ENCODE results near the gene TNFRSF8. TPM values are rescaled to one million over a fixed set of nuclear protein-coding genes. Genes with fewer than 3 reads are reported as not detected.

The TNFRSF8 gene
- total and polyA plus RNA-seq, 7 experiments from 2014 or later = 0.56 to 29.3 (median 4.0) TPM; not detected in 4

- Histone ChIP-seq H3K27ac (ENCODE audit: low read depth, low read length) (no peak overlapping the region), H3K4me3 (ENCODE audit: low read length) (no peak overlapping the region), H3K36me3 (ENCODE audit: control insufficient read depth in 2 of 3, insufficient read depth in 3 of 3, low read length in 3 of 3) (no peaks in the 10 kb centered on the region), H3K9me3 (ENCODE audit: control insufficient read depth in 2 of 3, low read length in 3 of 3) (no peaks in the 10 kb centered on the region), H3K27me3 (ENCODE audit: control insufficient read depth in 2 of 2, insufficient read depth in 2 of 2, low read length in 2 of 2) (no peaks in the 10 kb centered on the region), H3K4me1 (ENCODE audit: control insufficient read depth in 2 of 2, insufficient read depth in 2 of 2, low read length in 2 of 2) (peaks cover 0 to 1% of the 10 kb centered on the region in 2 donors)
- intact Hi-C loops (cut with micrococcal nuclease) = no loop called here
- ChIA-PET POLR2A (no interaction called here), CTCF (no interaction called here)
- Mint-ChIP-seq H3K9me3 (peaks cover 0 to 2% (median 0%) of the 10 kb centered on the region in 11 donors), H3K36me3 (peaks cover 0 to 5% (median 0%) of the 10 kb centered on the region in 5 donors), H3K27ac (peak overlapping the region in 1 of 9 donors; percentile 5), H3K4me1 (peaks cover 0 to 34% (median under 1%) of the 10 kb centered on the region in 7 donors), H3K4me3 (no peak overlapping the region), H3K27me3 (peaks cover 0 to 11% (median 0%) of the 10 kb centered on the region in 5 donors)
- ATAC-seq = no peak
- DNase-seq = no peak
Measured at GRCh38 chr1:12076425-12077005, 13.4 kb downstream of the TNFRSF8 start.

GRCh38 chr1:12078575-12078937, 15.5 kb downstream of the TNFRSF8 start:
- Mint-ChIP-seq H3K36me3 (peaks cover 0 to 21% (median 5%) of the 10 kb centered on the region in 5 donors), H3K4me1 (peaks cover 9 to 47% (median 12%) of the 10 kb centered on the region in 7 donors), H3K27me3 (peaks cover 0 to 6% (median 0%) of the 10 kb centered on the region in 5 donors), H3K4me3 (no peak overlapping the region), H3K9me3 (peaks cover 0 to 15% (median 8%) of the 10 kb centered on the region in 11 donors), H3K27ac (no peak overlapping the region)
- peaks cover 0 to 5% (median 0%) of the 10 kb centered on the region in 3 experiments for H3K9me3 ChIP-seq (ENCODE audit: control insufficient read depth in 2 of 3, low read length in 3 of 3)
- no peaks in the 10 kb centered on the region for H3K27me3 ChIP-seq (ENCODE audit: control insufficient read depth in 2 of 2, insufficient read depth in 2 of 2, low read length in 2 of 2)
- no peak overlapping the region for H3K27ac ChIP-seq (ENCODE audit: low read depth, low read length)
- DNase-seq (no peak), ATAC-seq (no peak)
- no peaks in the 10 kb centered on the region for H3K36me3 ChIP-seq (ENCODE audit: control insufficient read depth in 2 of 3, insufficient read depth in 3 of 3, low read length in 3 of 3)
- intact Hi-C loops (cut with micrococcal nuclease) = no loop called here
- ChIA-PET CTCF (no interaction called here), POLR2A (no interaction called here)
- no peak overlapping the region for H3K4me3 ChIP-seq (ENCODE audit: low read length)
- H3K4me1 ChIP-seq (ENCODE audit: control insufficient read depth in 2 of 2, insufficient read depth in 2 of 2, low read length in 2 of 2) = peaks cover 0 to 8% of the 10 kb centered on the region in 2 donors

- Histone ChIP-seq H3K36me3 (ENCODE audit: control insufficient read depth in 2 of 3, insufficient read depth in 3 of 3, low read length in 3 of 3) (no peaks in the 10 kb centered on the region), H3K27ac (ENCODE audit: low read depth, low read length) (no peak overlapping the region), H3K4me3 (ENCODE audit: low read length) (no peak overlapping the region), H3K4me1 (ENCODE audit: control insufficient read depth in 2 of 2, insufficient read depth in 2 of 2, low read length in 2 of 2) (peaks cover 0 to 8% of the 10 kb centered on the region in 2 donors), H3K27me3 (ENCODE audit: control insufficient read depth in 2 of 2, insufficient read depth in 2 of 2, low read length in 2 of 2) (no peaks in the 10 kb centered on the region), H3K9me3 (ENCODE audit: control insufficient read depth in 2 of 3, low read length in 3 of 3) (peaks cover 0 to 5% (median 0%) of the 10 kb centered on the region in 3 experiments)
- ChIA-PET POLR2A (interaction anchor here (0.7 kb wide), 1 partner anchor 9 kb away, joined by 3 read pairs; no protein-coding TSS in a partner anchor), CTCF (no interaction called here)
- no peak for ATAC-seq
- Mint-ChIP-seq H3K27ac (peak overlapping the region in 1 of 9 donors; percentile 46), H3K27me3 (peaks cover 0 to 6% (median 0%) of the 10 kb centered on the region in 5 donors), H3K9me3 (peaks cover 0 to 19% (median 12%) of the 10 kb centered on the region in 11 donors), H3K36me3 (peaks cover 0 to 27% (median 5%) of the 10 kb centered on the region in 5 donors), H3K4me1 (peaks cover 9 to 47% (median 12%) of the 10 kb centered on the region in 7 donors), H3K4me3 (no peak overlapping the region)
- peak in 1 of 9 donors; percentile 55 for DNase-seq
- intact Hi-C loops (cut with micrococcal nuclease) = no loop called here
Measured at GRCh38 chr1:12078938-12079861, 16.1 kb downstream of the TNFRSF8 start.

- Histone ChIP-seq H3K9me3 (ENCODE audit: control insufficient read depth in 2 of 3, low read length in 3 of 3) (peaks cover 0 to 5% (median 0%) of the 10 kb centered on the region in 3 experiments), H3K36me3 (ENCODE audit: control insufficient read depth in 2 of 3, insufficient read depth in 3 of 3, low read length in 3 of 3) (no peaks in the 10 kb centered on the region), H3K4me3 (ENCODE audit: low read length) (no peak overlapping the region), H3K4me1 (ENCODE audit: control insufficient read depth in 2 of 2, insufficient read depth in 2 of 2, low read length in 2 of 2) (peaks cover 0 to 8% of the 10 kb centered on the region in 2 donors), H3K27me3 (ENCODE audit: control insufficient read depth in 2 of 2, insufficient read depth in 2 of 2, low read length in 2 of 2) (no peaks in the 10 kb centered on the region), H3K27ac (ENCODE audit: low read depth, low read length) (no peak overlapping the region)
- ATAC-seq (no peak), DNase-seq (no peak)
- CTCF ChIA-PET = no interaction called here
- peaks cover 9 to 47% (median 12%) of the 10 kb centered on the region in 7 donors for H3K4me1 Mint-ChIP-seq
- no peak overlapping the region for H3K27ac Mint-ChIP-seq
- intact Hi-C loops (cut with micrococcal nuclease) = no loop called here
- H3K4me3 Mint-ChIP-seq = no peak overlapping the region
- peaks cover 0 to 30% (median 5%) of the 10 kb centered on the region in 5 donors for H3K36me3 Mint-ChIP-seq
- POLR2A ChIA-PET = no interaction called here
- peaks cover 0 to 19% (median 12%) of the 10 kb centered on the region in 11 donors for H3K9me3 Mint-ChIP-seq
- H3K27me3 Mint-ChIP-seq = peaks cover 0 to 6% (median 0%) of the 10 kb centered on the region in 5 donors
Measured at GRCh38 chr1:12080156-12080555, 17.1 kb downstream of the TNFRSF8 start.

GRCh38 chr1:12080773-12081556, 17.9 kb downstream of the TNFRSF8 start:
- Histone ChIP-seq H3K9me3 (ENCODE audit: control insufficient read depth in 2 of 3, low read length in 3 of 3) (peaks cover 0 to 5% (median 0%) of the 10 kb centered on the region in 3 experiments), H3K4me3 (ENCODE audit: low read length) (no peak overlapping the region), H3K4me1 (ENCODE audit: control insufficient read depth in 2 of 2, insufficient read depth in 2 of 2, low read length in 2 of 2) (peaks cover 0 to 8% of the 10 kb centered on the region in 2 donors), H3K27me3 (ENCODE audit: control insufficient read depth in 2 of 2, insufficient read depth in 2 of 2, low read length in 2 of 2) (no peaks in the 10 kb centered on the region), H3K27ac (ENCODE audit: low read depth, low read length) (no peak overlapping the region), H3K36me3 (ENCODE audit: control insufficient read depth in 2 of 3, insufficient read depth in 3 of 3, low read length in 3 of 3) (no peaks in the 10 kb centered on the region)
- H3K27me3 Mint-ChIP-seq = peaks cover 0 to 6% (median 0%) of the 10 kb centered on the region in 5 donors
- peaks cover 0 to 19% (median 12%) of the 10 kb centered on the region in 11 donors for H3K9me3 Mint-ChIP-seq
- H3K27ac Mint-ChIP-seq = peak overlapping the region in 1 of 9 donors; percentile 86
- POLR2A ChIA-PET = no interaction called here
- CTCF ChIA-PET = no interaction called here
- intact Hi-C loops (cut with micrococcal nuclease) = no loop called here
- peaks cover 0 to 31% (median 5%) of the 10 kb centered on the region in 5 donors for H3K36me3 Mint-ChIP-seq
- no peak for ATAC-seq
- no peak overlapping the region for H3K4me3 Mint-ChIP-seq
- no peak for DNase-seq
- peaks cover 9 to 48% (median 12%) of the 10 kb centered on the region in 7 donors for H3K4me1 Mint-ChIP-seq

Measured in naive thymus-derived CD4-positive, alpha-beta T cell (primary cell).